Activated naive CD4-positive, alpha-beta T cell treated with anti-CD3 and anti-CD28 coated beads for 36 hours (primary cell): ENCODE measurements around the gene XRCC1. TPM values are rescaled to one million over a fixed set of nuclear protein-coding genes. Genes with fewer than 3 reads are reported as not detected.
A peak's percentile ranks its signal among the peaks of the same experiment; 100 is the strongest.

Experiments used
- CTCF ChIA-PET: fragments of 350-600 bp; sonication (Branson Sonifier 250); formaldehyde crosslinking; loops from one replicate; lab custom pipeline; 2021; ENCODE audit warnings: antibody characterized with exemption; lab: Charles Lee
- DNase-seq: peaks from one replicate; pipeline ENCODE4 v3.0.0-alpha.2; 2020
- H3K27ac Mint-ChIP-seq: one replicate; pipeline ENCODE4 v1.8.0; 2021; ENCODE audit warnings: mild to moderate bottlenecking, mixed read lengths
- H3K27me3 Mint-ChIP-seq: one replicate; pipeline ENCODE4 v1.8.0; 2021; ENCODE audit warnings: low read depth, mixed read lengths
- H3K36me3 Mint-ChIP-seq: one replicate; pipeline ENCODE4 v1.8.0; 2021; ENCODE audit warnings: low read depth, mixed read lengths
- H3K4me1 Mint-ChIP-seq: one replicate; pipeline ENCODE4 v1.8.0; 2021; ENCODE audit warnings: low read depth, mixed read lengths
- H3K4me3 Mint-ChIP-seq: one replicate; pipeline ENCODE4 v1.8.0; 2021; ENCODE audit warnings: mild to moderate bottlenecking, moderate library complexity, mixed read lengths
- H3K9me3 Mint-ChIP-seq: one replicate; pipeline ENCODE4 v1.8.0; 2021; ENCODE audit warnings: mixed read lengths
- intact Hi-C: fragments of 100-400 bp; cut with micrococcal nuclease; formaldehyde crosslinking; loops from one replicate; pipeline ENCODE4 v1.15.1; 2023
- total RNA-seq, 2 experiments: library from RNA; stranded (reverse); gene quantifications; one replicate each; pipeline ENCODE4 v1.2.3, GENCODE V29; 2021

The XRCC1 gene
- total RNA-seq, 2 experiments from 2014 or later: 33.7 to 34.5 TPM

DNA sequence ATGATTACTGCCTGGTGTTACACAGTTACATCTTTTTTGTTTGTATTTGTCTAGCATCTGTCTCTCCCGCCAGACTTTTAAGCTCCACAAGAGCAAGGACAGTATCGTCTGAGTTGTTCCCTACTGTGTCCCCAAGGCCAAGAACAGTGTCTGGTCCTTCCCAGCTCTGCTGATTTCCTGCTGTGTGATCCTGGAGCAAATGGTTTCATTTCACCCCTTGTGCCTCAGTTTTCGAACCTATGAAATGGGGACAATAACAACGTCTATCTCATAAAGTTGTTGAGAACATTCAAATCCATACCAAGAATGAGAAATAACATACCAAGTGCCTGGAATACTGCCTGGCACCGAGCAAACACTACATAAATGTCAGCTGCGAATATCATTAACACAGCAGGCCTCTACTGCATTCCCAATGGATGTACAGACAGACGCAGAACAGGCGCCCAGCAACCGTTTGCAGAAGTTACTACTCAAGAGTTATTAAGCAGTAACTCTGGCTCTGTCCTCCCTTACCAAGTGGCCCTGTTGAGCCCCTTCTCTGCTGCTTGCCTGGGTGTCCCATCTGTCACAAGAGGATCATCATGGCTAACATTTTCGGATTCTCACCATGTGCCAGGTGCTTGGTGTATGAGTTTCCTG lies 11.4 kb downstream of the XRCC1 start:
- Mint-ChIP-seq H3K4me3 (peak overlapping the region; percentile 4), H3K27me3 (no peaks in the 10 kb centered on the region), H3K4me1 (peaks cover 45% of the 10 kb centered on the region), H3K9me3 (no peaks in the 10 kb centered on the region), H3K36me3 (peaks cover 15% of the 10 kb centered on the region), H3K27ac (peak overlapping the region; percentile 96)
- intact Hi-C loops: loop anchor here (2.0 kb wide), 1 partner anchor 17 kb away; no protein-coding TSS in a partner anchor
- no peak for DNase-seq
- CTCF ChIA-PET: interaction anchor here (0.7 to 2.9 kb wide), 4 partner anchors 9 to 131 kb away, joined by 3 to 14 read pairs (median 4); partner anchors contain the start of genes IRGQ and ZNF576

DNA sequence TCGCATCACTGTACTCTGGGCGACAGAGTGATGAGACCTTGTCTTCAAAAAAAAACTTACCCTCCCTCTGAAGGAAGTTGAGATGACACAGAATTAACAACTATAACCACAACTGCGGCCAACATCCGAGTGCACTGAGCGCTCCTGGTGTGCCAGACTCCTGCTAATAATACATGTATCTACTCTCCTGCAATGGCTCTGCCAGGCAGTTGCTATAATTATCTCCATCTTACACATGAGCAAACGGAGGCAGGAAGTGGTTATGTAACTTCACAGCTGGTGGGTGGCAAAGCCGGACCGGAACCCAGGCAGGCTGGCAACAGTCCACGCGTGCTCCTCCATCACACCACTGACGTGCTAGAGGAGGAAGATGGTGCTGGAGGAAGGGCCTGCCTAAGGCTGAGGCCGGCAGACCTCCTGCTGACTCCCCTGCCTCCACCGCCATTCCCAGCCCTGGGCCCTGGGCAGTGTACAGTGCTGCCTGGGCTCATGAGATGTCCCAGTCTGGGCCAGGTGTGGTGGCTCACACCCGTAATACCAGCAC lies 12.6 kb downstream of the XRCC1 start:
- CTCF ChIA-PET: no interaction called here
- H3K36me3 Mint-ChIP-seq: peaks cover 15% of the 10 kb centered on the region

DNA sequence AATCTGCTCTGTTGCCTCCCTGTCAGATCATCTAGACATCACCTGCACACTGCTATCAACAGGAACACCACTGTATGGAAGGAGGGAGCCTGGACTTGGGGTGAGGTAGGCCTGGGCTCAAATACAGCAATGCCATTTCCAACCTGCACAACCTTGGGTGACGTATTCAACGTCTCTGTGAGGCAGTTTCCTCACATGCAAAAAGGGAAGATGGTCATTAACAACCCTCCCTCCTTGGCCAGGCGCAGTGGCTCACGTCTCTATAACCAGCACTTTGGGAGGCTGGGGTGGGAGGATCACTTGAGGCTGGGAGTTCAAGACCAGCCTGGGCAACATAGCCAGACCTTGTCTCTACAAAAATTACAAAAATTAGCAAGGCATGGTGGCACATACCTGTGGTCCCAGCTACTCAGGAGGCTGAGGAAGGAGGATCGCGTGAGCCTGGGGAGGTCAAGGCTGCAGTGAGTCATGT lies 13.1 kb downstream of the XRCC1 start:
- no peak for DNase-seq
- Mint-ChIP-seq H3K4me1 (peaks cover 46% of the 10 kb centered on the region), H3K27ac (peak overlapping the region; percentile 96), H3K36me3 (peaks cover 18% of the 10 kb centered on the region), H3K27me3 (no peaks in the 10 kb centered on the region), H3K9me3 (no peaks in the 10 kb centered on the region), H3K4me3 (peak overlapping the region; percentile 25)
- intact Hi-C loops: loop anchor here (1.0 to 2.0 kb wide), 5 partner anchors 13 to 57 kb away; partner anchors contain the start of genes IRGQ, PINLYP, XRCC1 and ZNF428
- CTCF ChIA-PET: no interaction called here

More for the DNA sequence above, 12.6 kb downstream of the XRCC1 start:
- H3K4me1 Mint-ChIP-seq: peaks cover 45% of the 10 kb centered on the region
- intact Hi-C loops: loop anchor here (1.0 to 2.0 kb wide), 5 partner anchors 13 to 57 kb away; partner anchors contain the start of genes IRGQ, PINLYP, XRCC1 and ZNF428
- peak overlapping the region; percentile 96 for H3K27ac Mint-ChIP-seq
- H3K27me3 Mint-ChIP-seq: no peaks in the 10 kb centered on the region
- no peaks in the 10 kb centered on the region for H3K9me3 Mint-ChIP-seq
- H3K4me3 Mint-ChIP-seq: peak overlapping the region; percentile 25
- peak; percentile 88 for DNase-seq

DNA sequence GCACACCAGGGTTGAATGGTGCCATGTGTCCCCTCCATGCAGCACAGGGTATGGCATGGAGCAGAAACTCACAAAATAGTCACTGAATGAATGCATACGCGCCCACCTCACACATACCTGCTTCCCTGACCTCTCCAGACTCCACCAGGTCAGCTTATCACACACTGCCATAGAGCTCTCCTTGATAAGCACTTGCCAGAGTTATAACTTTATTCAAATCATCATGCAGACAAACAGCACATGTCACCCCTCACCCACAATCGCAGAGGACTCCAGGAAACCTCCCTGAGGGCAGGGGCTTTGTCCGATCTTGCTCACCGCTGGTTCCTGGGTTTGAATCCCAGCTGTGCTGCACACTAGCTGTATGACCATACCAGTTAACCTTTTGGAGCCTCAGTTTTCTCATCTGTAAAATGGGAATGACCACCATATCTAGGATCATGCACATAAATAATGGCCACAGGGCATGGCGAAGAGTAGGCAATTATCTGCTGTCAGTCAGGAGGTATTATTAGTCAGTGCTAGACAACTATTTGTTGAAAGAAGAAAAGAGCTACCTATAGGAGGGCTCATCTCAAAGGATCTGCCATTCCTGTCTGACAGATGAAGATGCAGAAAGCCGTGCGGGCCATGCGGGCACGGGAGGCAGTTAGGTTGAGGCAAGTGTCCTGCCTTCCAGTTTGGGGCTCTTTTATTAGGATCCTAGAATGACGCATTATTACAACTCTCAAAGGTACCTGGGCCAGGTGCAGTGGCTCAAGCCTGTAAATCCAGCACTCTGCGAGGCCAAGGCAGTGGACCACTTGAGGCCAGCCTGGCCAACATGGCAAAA lies 14.0 kb downstream of the XRCC1 start:
- no peaks in the 10 kb centered on the region for H3K27me3 Mint-ChIP-seq
- CTCF ChIA-PET: interaction anchor here (0.6 to 0.9 kb wide), 2 partner anchors 12 to 22 kb away, joined by 3 to 4 read pairs; no protein-coding TSS in a partner anchor
- H3K27ac Mint-ChIP-seq: peak overlapping the region; percentile 96
- H3K4me1 Mint-ChIP-seq: peaks cover 46% of the 10 kb centered on the region
- H3K36me3 Mint-ChIP-seq: peaks cover 19% of the 10 kb centered on the region
- no peak for DNase-seq
- no peaks in the 10 kb centered on the region for H3K9me3 Mint-ChIP-seq
- H3K4me3 Mint-ChIP-seq: no peak overlapping the region
- intact Hi-C loops: no loop called here

DNA sequence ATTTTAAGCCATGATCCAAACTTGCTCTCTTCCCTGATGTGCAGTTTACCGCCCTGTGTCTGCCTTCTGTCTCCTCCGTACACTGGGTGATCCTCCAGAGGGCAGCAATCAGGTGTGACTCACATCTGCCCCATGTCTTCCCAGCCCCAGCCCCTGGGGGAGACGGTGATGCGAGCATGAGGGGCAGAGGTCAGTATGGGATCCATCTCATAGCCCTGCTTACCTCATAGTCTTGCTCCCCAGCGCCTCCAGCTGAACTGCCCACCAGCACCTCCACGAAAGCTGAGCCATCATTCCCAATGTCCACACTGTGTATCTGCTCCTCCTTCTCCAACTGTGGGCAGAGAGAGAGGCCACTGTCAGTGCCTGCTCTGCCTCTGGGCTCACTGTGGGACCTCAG lies 14.6 kb downstream of the XRCC1 start:
- H3K36me3 Mint-ChIP-seq: peaks cover 19% of the 10 kb centered on the region
- intact Hi-C loops: no loop called here
- no peak overlapping the region for H3K4me3 Mint-ChIP-seq
- peak overlapping the region; percentile 96 for H3K27ac Mint-ChIP-seq
- CTCF ChIA-PET: interaction anchor here (0.5 to 3.0 kb wide), 5 partner anchors 12 to 114 kb away, joined by 3 to 14 read pairs (median 4); no protein-coding TSS in a partner anchor
- no peaks in the 10 kb centered on the region for H3K27me3 Mint-ChIP-seq
- H3K9me3 Mint-ChIP-seq: no peaks in the 10 kb centered on the region
- H3K4me1 Mint-ChIP-seq: peaks cover 48% of the 10 kb centered on the region
- DNase-seq: peak; percentile 49

DNA sequence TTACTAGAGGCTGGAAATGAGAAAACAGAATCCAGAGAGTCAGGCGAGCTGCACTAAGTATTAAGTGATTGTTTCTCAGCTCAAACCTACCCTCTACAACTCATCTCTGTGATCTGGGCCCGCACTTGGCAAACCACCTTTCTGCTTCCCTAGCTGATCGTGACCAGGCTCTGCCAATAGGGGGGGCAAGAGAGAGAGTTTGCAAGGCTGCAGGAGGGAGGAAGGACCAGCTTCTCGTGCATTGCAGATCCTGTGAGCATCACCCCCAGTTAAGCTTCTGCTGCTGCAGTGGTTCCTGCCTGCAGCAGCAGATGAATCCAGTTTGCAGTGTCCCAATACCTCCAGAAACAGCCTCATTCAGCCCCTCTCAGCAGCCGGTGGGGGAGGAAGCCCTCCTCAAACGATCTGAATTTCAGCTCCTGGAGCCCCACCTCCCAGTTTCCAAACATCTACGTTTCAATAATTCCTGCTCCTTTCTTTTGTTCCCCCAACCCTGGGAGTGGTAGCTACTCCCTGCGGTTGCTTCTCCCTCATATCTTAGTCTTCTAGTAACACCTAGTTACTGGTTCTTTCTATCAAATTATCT lies 20.0 kb downstream of the XRCC1 start:
- Mint-ChIP-seq H3K9me3 (no peaks in the 10 kb centered on the region), H3K27ac (peak overlapping the region; percentile 44), H3K27me3 (no peaks in the 10 kb centered on the region), H3K4me3 (no peak overlapping the region), H3K4me1 (peaks cover 13% of the 10 kb centered on the region), H3K36me3 (peaks cover 23% of the 10 kb centered on the region)
- CTCF ChIA-PET: interaction anchor here (0.6 to 6.2 kb wide), 26 partner anchors 9 to 268 kb away, joined by 3 to 95 read pairs (median 5); partner anchors contain the start of genes IRGQ, XRCC1 and ZNF576
- intact Hi-C loops: loop anchor here (1.0 kb wide), 1 partner anchor 39 kb away; no protein-coding TSS in a partner anchor
- DNase-seq: peak; percentile 93

DNA sequence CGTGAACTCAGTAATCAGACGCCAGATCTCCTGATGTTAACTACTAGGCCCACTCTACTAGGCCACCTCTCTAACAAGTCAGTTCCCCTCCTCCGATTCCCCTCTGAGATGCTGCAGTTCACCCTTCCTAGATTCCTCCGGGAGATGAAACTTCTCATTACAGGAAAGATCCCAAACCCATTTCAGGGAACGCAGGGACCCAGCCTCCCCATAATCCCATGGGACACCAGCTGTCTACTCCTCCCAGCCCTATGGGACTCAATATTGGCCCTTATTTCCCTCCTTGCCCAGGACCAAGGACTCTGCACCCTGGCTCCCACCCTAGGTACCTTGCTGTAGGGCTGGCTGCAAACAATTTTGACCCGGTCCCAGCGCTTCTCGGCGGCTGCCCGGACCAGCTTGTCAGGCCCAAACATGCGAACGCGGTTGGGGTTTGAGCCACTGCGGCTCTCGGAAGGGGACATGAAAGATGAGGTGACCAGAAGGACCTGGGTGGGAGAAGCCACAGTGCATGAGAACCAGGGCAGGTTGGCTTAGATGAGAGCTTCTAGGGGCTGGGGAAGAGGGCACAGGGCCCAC lies 20.9 kb downstream of the XRCC1 start:
- intact Hi-C loops: no loop called here
- Mint-ChIP-seq H3K4me1 (peaks cover 11% of the 10 kb centered on the region), H3K9me3 (no peaks in the 10 kb centered on the region), H3K27me3 (no peaks in the 10 kb centered on the region), H3K27ac (no peak overlapping the region), H3K36me3 (peaks cover 22% of the 10 kb centered on the region), H3K4me3 (no peak overlapping the region)
- no peak for DNase-seq
- CTCF ChIA-PET: interaction anchor here (0.8 to 6.2 kb wide), 21 partner anchors 9 to 255 kb away, joined by 3 to 95 read pairs (median 8); partner anchors contain the start of genes IRGQ, XRCC1 and ZNF576

DNA sequence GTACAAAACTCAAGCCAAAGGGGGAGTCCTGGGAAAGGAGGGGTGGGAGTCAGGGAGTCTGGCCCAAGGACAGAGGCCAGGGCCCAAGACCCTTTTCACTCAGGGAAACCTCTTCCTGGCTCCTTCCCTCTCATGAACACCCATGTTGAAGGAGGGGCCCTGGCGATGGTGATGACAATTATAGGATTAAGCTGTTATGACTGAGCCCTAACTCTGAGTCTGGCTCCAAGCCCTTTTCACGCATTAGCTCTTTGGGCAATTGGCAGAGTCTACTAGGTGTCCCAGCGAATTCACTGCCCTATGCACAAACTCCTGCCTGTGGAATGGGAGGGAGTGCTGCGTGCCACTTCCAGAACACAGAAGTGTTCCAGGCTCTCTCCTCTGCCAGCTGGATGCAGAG lies 21.7 kb downstream of the XRCC1 start:
- Mint-ChIP-seq H3K4me1 (peaks cover 11% of the 10 kb centered on the region), H3K36me3 (peaks cover 22% of the 10 kb centered on the region), H3K27ac (no peak overlapping the region), H3K9me3 (no peaks in the 10 kb centered on the region), H3K27me3 (no peaks in the 10 kb centered on the region), H3K4me3 (no peak overlapping the region)
- no peak for DNase-seq
- CTCF ChIA-PET: interaction anchor here (0.8 to 6.2 kb wide), 6 partner anchors 18 to 56 kb away, joined by 3 to 95 read pairs (median 11); partner anchors contain the start of genes IRGQ and ZNF576
- intact Hi-C loops: no loop called here

DNA sequence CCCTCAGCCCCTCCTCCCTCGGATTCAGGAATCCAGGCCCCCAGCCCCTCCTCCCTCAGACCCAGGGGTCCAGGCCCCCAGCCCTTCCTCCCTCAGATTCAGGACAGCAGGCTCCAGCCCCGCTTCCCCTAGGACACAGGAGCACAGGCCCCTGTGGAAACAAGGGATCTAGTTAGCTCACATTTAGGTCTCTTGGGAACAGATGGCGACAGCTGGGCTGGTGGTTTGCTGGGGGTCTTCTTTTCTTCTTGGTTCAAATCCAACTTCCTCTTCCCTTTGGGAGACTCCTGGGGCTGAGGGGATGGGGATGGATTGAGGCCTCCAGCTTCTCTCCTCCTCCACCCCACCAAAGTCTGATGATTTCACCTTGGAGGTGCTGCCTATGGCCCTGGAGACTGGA lies 22.7 kb downstream of the XRCC1 start:
- no peak overlapping the region for H3K27ac Mint-ChIP-seq
- intact Hi-C loops: no loop called here
- H3K4me1 Mint-ChIP-seq: peaks cover 9% of the 10 kb centered on the region
- no peak overlapping the region for H3K4me3 Mint-ChIP-seq
- DNase-seq: no peak
- no peaks in the 10 kb centered on the region for H3K9me3 Mint-ChIP-seq
- CTCF ChIA-PET: interaction anchor here (1.2 to 6.2 kb wide), 4 partner anchors 17 to 42 kb away, joined by 3 to 95 read pairs (median 16); partner anchors contain the start of genes IRGQ and ZNF576
- H3K27me3 Mint-ChIP-seq: no peaks in the 10 kb centered on the region
- peaks cover 22% of the 10 kb centered on the region for H3K36me3 Mint-ChIP-seq

DNA sequence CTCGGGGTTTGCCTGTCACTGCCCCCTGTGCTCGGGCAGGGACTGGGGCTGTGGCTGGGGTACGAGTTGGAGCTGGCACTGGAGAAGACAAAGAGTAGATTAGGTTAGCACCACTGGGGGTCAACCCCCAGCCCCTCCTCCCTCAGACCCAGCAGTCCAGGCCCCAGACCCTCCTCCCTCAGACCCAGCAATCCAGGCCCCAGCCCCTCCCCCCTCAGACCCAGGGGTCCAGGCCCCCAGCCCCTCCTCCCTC lies 23.2 kb downstream of the XRCC1 start:
- peaks cover 18% of the 10 kb centered on the region for H3K36me3 Mint-ChIP-seq
- H3K4me3 Mint-ChIP-seq: no peak overlapping the region
- no peaks in the 10 kb centered on the region for H3K9me3 Mint-ChIP-seq
- no peak overlapping the region for H3K27ac Mint-ChIP-seq
- no peaks in the 10 kb centered on the region for H3K27me3 Mint-ChIP-seq
- H3K4me1 Mint-ChIP-seq: peaks cover 9% of the 10 kb centered on the region
- intact Hi-C loops: no loop called here
- DNase-seq: no peak
- CTCF ChIA-PET: interaction anchor here (1.5 to 6.2 kb wide), 3 partner anchors 16 to 43 kb away, joined by 5 to 95 read pairs (median 28); partner anchors contain the start of genes IRGQ and ZNF576
